ENCODE results near the gene MYDGF.

The MYDGF gene

DNA sequence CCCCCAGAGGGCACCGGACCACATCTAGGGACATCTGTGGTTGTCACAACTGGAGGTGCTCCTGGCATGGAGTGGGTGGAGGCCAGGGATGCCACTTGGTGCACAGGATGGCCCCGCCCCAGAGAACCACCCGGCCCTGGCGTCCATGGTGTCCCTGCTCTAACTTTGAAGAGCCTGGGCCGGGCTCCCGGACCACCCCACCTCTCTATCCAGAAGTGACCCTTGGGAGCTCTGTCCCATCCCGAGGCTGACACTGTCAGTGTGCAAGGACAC is 22.9 kb upstream of the MYDGF start:
- Histone ChIP-seq H3K4me2 (ENCODE audit: low read depth, low read length) (no peak overlapping the region), H2AFZ (ENCODE audit: low read length) (no peak overlapping the region), H3K9me2 (replicated peaks; ENCODE audit: insufficient read depth, low read length) (no peaks in the 10 kb centered on the region), H3K4me3 (ENCODE audit: low read length) (no peak overlapping the region), H3K9ac (ENCODE audit: low read length) (no peak overlapping the region), H3K4me1 (ENCODE audit: low read length) (no peaks in the 10 kb centered on the region), H3K27ac (ENCODE audit: low read length) (no peak overlapping the region), H3K27me3 (replicated peaks; ENCODE audit: insufficient read depth, low read length) (no peaks in the 10 kb centered on the region), H3F3A (ENCODE audit: insufficient read depth, low read length) (no peaks in the 10 kb centered on the region), H3K9me3 (replicated peaks; ENCODE audit: insufficient read depth, low read length) (no peaks in the 10 kb centered on the region), H3K36me3 (replicated peaks; ENCODE audit: insufficient read depth, low read length) (no peaks in the 10 kb centered on the region), H4K20me1 (ENCODE audit: insufficient read depth, low read length) (no peaks in the 10 kb centered on the region), H3K79me2 (ENCODE audit: low read length) (no peaks in the 10 kb centered on the region)
- DNase-seq: no peak
- TF ChIP-seq, protein P1, sequence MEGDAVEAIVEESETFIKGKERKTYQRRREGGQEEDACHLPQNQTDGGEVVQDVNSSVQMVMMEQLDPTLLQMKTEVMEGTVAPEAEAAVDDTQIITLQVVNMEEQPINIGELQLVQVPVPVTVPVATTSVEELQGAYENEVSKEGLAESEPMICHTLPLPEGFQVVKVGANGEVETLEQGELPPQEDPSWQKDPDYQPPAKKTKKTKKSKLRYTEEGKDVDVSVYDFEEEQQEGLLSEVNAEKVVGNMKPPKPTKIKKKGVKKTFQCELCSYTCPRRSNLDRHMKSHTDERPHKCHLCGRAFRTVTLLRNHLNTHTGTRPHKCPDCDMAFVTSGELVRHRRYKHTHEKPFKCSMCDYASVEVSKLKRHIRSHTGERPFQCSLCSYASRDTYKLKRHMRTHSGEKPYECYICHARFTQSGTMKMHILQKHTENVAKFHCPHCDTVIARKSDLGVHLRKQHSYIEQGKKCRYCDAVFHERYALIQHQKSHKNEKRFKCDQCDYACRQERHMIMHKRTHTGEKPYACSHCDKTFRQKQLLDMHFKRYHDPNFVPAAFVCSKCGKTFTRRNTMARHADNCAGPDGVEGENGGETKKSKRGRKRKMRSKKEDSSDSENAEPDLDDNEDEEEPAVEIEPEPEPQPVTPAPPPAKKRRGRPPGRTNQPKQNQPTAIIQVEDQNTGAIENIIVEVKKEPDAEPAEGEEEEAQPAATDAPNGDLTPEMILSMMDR (IDR thresholded peaks at IDR 0.05; ENCODE audit: low read length): no peak
- TF ChIP-seq EZH2phosphoT487 (IDR thresholded peaks at IDR 0.05; ENCODE audit: low read length): no peak
- no peak for TF ChIP-seq EZH2 (optimal IDR thresholded peaks at IDR 0.05; ENCODE audit: low read depth, low read length)

DNA sequence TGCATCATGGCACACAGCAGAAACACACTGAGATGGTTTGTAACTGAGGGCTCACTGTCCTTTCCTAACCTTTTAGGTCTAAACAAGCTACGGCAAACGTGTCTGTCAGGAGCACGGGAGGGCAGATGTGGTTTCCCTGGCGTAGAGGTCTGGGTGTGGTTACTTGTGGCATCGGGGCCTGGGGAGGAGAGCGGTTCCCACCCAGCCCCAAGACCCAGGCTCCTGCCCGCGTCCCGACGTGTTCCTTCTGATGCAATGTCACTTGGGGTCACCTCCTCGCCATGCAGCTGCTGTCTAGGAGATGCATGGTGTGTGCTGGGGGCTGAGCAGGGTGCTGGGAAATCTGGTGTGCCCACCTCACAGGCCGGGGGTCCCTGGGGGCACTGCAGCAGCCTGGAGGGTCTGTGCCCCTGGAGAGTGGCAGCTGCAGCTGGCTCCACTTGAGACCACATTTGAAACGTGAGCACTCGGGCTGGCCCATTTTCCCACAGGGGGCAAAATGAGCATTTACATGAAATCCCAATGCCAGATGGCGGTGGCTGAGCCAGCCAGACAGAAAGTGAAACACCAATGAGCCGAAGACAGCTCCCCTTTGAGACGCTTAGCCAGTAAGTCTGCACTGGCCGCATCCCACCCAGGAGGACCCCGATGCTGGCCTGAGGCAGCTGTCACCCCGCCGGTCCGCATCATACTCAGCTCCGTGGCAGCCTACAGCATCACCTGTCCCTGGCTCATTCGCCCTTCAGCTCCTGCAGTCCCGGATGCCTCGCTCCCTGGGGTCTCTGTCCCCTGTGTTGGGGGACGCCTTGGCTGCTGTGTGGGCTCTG is 22.3 kb upstream of the MYDGF start:
- Histone ChIP-seq H3K4me3 (ENCODE audit: low read length) (no peak overlapping the region), H3K9me2 (replicated peaks; ENCODE audit: insufficient read depth, low read length) (no peaks in the 10 kb centered on the region), H3F3A (ENCODE audit: insufficient read depth, low read length) (no peaks in the 10 kb centered on the region), H3K9ac (ENCODE audit: low read length) (no peak overlapping the region), H3K36me3 (replicated peaks; ENCODE audit: insufficient read depth, low read length) (no peaks in the 10 kb centered on the region), H3K9me3 (replicated peaks; ENCODE audit: insufficient read depth, low read length) (no peaks in the 10 kb centered on the region), H3K27ac (ENCODE audit: low read length) (no peak overlapping the region), H2AFZ (ENCODE audit: low read length) (no peak overlapping the region), H3K27me3 (replicated peaks; ENCODE audit: insufficient read depth, low read length) (no peaks in the 10 kb centered on the region), H3K4me2 (ENCODE audit: low read depth, low read length) (no peak overlapping the region), H3K79me2 (ENCODE audit: low read length) (no peaks in the 10 kb centered on the region), H3K4me1 (ENCODE audit: low read length) (no peaks in the 10 kb centered on the region), H4K20me1 (ENCODE audit: insufficient read depth, low read length) (no peaks in the 10 kb centered on the region)
- TF ChIP-seq, protein P1 (IDR thresholded peaks at IDR 0.05; ENCODE audit: low read length): no peak
- TF ChIP-seq EZH2phosphoT487 (IDR thresholded peaks at IDR 0.05; ENCODE audit: low read length) (no peak), EZH2 (optimal IDR thresholded peaks at IDR 0.05; ENCODE audit: low read depth, low read length) (no peak)
- DNase-seq: no peak

GRCh38 chr19:4691373-4691772 is 21.2 kb upstream of the MYDGF start:
- Histone ChIP-seq H3K4me3 (ENCODE audit: low read length) (no peak overlapping the region), H3K4me1 (ENCODE audit: low read length) (no peaks in the 10 kb centered on the region), H3K9me2 (replicated peaks; ENCODE audit: insufficient read depth, low read length) (no peaks in the 10 kb centered on the region), H2AFZ (ENCODE audit: low read length) (no peak overlapping the region), H3K9ac (ENCODE audit: low read length) (no peak overlapping the region), H3K4me2 (ENCODE audit: low read depth, low read length) (no peak overlapping the region), H3K9me3 (replicated peaks; ENCODE audit: insufficient read depth, low read length) (no peaks in the 10 kb centered on the region), H3K79me2 (ENCODE audit: low read length) (no peaks in the 10 kb centered on the region), H3K27ac (ENCODE audit: low read length) (no peak overlapping the region), H3F3A (ENCODE audit: insufficient read depth, low read length) (no peaks in the 10 kb centered on the region), H4K20me1 (ENCODE audit: insufficient read depth, low read length) (no peaks in the 10 kb centered on the region), H3K36me3 (replicated peaks; ENCODE audit: insufficient read depth, low read length) (no peaks in the 10 kb centered on the region), H3K27me3 (replicated peaks; ENCODE audit: insufficient read depth, low read length) (no peaks in the 10 kb centered on the region)
- DNase-seq: no peak
- TF ChIP-seq EZH2phosphoT487 (IDR thresholded peaks at IDR 0.05; ENCODE audit: low read length) (no peak), EZH2 (optimal IDR thresholded peaks at IDR 0.05; ENCODE audit: low read depth, low read length) (no peak)
- TF ChIP-seq, protein P1 (IDR thresholded peaks at IDR 0.05; ENCODE audit: low read length): no peak

Measured in MM.1S (cell line).